Fibroblast of the conjunctiva (primary cell): ENCODE results near the gene WDCP.

ENCODE experiments used
- DNase-seq: peaks from one replicate; pipeline ENCODE4 v3.0.0-alpha.2; 2010; ENCODE audit warnings: low read depth

The WDCP gene

GRCh38 chr2:23992931-23993330, 54.3 kb downstream of the WDCP start:
- DNase-seq = no peak

- DNase-seq = no peak
Measured at GRCh38 chr2:23988371-23988770, 58.8 kb downstream of the WDCP start.
